Activated naive CD8-positive, alpha-beta T cell treated with anti-CD3 and anti-CD28 coated beads, Interleukin-2, amount 50 U/mL, for 16 hours (primary cell): Measurements from ENCODE around the gene TACC3.
A peak's percentile ranks its signal among the peaks of the same experiment; 100 is the strongest.

Experiments used
- DNase-seq: peaks from one replicate; pipeline ENCODE4 v3.0.0-alpha.2; 2020; ENCODE audit warnings: low read depth, low spot score

Gene TACC3

DNA sequence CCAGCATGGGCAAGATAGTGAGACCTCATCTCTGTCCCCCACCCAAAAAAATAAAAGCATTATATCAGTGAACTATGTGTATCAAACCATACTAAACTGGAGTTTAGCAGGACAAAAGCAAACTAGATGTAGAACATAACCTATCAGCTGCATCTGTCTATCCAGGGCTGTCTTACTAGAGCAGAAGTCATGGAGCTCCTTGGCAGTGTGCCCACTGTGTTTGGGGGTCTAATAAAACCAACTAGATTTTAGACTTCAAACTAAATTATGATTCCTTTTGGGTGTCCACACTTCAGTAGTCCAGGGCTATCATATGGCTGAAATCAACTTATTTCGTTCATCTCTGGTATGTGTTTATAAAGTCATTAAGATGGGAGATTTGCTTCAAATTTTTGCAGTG, 17.5 kb upstream of the TACC3 start:
- no peak for DNase-seq

DNA sequence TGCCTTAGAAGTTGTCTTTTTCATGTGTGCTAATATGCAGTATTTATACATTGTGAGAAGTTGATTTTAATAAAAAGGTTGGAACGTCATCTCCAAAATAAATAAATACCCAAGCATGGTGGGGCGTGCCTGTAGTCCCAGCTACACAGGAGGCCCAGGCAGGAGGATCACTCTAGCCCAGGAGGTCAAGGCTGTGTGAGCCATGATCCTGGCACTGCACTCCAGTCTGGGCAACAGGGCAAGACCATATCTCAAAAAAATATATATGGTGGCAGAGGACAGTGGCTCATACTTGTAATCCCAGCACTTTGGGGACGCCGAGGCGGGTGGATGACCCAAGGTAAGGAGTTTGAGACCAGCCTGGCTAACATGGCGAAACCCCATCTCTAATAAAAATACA, 15.6 kb upstream of the TACC3 start:
- no peak for DNase-seq

DNA sequence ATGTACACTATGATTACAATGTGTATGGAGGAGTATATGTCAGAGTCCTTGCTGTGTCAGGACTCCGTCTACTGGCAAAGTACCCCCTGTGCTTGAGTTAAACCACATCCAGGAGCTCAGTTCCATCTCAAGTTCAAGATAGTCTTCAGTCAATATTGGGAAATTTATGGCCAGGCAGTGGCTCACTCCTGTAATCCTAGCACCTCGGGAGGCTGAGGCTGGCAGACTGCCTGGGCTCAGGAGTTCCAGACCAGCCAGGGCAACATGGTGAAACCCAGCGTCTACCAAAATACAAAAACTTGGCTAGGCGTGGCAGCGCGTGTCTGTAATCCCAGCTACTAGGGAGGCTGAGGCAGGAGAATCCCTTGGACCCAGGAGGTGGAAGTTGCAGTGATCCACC, 15.0 kb upstream of the TACC3 start:
- DNase-seq = no peak

DNA sequence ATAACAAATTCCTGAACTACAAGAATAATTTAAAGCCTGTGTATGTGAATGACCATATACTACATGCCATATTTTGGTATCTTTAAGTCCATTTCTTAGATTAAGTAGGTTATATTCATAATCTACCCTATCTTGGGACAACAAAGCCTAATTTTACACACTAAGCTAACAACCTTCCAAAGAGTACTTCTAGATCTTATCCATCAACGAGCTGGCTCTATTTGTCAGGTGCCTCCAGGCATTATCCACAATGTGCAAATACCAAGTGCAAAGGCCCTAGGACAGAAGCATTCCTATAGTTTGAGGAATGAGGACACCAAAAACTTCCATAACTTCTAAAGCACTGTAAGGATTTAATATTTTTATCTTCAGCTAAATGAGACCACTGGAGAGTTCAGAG, 12.7 kb upstream of the TACC3 start:
- no peak for DNase-seq

DNA sequence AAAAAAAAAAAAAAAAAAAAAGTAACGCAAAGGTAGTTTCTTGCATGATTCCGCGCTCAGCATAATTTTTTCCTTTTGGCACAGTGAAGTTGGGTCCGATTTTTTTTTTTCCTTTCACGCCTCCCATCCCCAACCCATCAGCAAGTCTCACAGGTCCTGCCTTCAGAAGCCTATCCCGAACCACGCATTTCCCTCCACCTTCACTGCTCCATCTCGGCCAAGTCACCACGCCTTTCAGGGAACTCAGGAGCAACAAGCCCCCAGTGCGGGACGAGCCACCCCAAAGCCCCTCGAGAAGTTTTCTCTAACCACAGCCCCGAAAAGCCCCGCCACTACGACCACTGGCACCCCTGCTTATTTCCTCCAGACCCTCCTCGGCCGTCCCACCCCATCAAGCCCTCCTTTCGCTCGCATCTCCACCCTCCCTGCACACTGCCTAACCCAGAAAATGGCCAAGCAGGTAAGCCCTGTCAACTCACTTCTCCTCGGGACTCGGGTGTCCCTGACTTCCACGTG, 10.2 kb upstream of the TACC3 start:
- DNase-seq = no peak

DNA sequence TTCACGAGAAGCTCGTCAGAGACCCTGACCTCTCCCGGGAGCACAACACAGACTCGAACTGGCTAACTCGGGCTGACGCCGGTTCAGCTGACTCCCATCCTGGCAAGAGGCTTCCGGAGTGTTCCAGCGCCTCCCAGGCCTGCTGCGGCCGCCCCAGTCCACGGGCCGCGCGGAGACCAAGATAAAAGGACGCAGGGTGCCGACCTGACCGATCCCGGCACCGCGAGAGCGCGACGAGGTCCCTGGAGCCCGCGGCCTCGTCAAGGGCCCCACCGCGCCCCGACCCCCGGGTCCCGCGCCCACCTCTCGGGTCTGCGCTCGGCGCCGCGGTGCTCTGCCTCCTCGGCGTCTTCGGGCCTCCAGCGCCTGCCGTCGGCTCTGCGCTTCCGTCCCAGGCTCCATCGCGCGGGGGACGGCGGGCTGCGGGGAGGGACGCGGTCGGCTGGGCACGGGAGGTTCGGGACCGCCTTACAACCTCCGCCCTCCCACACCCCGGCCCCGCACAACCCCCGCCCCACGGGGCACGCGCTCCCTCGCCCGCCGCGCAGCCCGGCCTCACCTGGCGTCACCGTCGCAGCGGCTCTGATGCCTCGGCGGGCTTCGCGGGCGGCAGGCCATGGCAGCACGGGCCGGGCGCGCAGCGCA, 9.6 kb upstream of the TACC3 start:
- no peak for DNase-seq

DNA sequence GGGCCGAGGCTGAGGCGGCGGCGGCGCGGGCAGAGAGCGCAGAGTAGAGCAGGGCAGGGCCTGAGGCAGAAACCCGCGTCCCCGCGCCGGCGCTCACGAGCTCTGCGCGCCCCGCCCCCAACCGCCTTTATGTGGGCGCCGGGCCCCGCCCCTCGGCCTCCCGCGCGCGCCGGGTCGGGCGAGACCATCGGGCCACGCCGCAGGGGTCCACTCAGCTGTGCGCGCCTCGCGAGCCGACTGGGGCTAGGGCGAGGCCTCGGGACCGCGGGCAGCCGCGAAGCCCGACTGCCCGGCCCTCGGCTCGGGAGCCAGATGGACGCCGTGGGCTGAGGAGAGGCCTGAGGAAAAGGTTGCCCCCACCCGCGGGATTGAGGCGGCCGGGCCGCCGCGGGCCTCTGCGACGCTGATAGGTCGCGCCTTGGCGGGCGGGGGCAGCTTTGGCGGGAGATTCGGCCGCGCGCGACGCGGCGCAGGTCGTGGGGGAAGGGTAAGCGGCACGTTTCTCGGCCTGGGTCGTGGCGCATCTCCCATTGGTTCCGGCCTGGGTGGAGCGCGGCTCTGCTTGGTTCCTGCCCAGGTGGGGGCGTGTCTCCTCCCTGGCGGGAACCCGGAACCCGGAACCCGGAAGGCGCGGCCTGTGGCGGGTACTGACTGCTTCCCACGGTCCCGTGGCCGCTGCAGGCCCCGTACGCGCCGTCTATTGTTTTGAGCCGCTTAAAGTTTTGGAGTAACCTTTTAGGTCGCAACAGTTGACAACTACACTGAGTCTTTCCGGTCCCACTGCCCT, 8.9 kb upstream of the TACC3 start, which contains the start of gene SLBP:
TSS of gene SLBP (minus strand) at position 104 of the 787 bp plus-strand sequence. CDS start 131 bp downstream, outside the sequence.
- DNase-seq = peak; percentile 99

DNA sequence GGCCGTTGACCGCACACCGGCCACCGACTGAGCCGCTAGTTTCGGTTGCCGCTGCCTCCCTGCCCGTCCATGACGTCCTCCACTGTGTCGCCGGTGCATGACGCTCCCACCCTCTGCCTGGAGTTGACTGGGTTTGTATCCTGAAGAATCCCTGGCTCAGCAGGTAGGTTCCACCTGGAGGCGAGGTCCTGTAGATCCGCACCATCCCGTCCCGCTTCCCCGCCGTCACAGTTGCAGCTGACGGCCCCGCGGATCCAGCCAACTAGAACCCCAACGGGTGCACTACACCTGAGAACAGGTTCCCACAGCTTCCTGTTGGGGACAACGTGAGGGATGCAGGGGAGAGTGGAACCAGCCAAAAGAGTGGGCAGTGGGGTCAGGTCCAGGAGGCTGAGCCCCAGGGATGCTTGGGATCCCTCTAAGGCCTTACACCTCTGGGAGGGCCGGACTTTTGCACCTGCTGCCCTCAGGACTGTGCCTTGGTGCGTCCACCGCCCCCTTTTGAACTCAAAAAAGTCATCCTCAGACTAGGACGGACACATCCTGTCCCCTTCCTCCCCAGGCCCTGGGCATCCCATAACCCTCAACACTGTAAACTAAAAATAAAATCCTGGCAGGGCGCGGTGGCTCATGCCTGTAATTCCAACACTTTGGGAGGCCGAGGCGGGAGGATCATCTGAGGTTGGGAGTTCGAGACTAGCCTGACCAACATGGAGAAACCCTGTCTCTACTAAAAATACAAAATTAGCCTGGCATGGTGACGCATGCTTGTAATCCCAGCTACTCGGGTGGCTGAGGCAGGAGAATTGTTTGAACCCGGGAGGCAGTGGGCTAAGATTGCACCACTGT, 8.1 kb upstream of the TACC3 start:
- no peak for DNase-seq

DNA sequence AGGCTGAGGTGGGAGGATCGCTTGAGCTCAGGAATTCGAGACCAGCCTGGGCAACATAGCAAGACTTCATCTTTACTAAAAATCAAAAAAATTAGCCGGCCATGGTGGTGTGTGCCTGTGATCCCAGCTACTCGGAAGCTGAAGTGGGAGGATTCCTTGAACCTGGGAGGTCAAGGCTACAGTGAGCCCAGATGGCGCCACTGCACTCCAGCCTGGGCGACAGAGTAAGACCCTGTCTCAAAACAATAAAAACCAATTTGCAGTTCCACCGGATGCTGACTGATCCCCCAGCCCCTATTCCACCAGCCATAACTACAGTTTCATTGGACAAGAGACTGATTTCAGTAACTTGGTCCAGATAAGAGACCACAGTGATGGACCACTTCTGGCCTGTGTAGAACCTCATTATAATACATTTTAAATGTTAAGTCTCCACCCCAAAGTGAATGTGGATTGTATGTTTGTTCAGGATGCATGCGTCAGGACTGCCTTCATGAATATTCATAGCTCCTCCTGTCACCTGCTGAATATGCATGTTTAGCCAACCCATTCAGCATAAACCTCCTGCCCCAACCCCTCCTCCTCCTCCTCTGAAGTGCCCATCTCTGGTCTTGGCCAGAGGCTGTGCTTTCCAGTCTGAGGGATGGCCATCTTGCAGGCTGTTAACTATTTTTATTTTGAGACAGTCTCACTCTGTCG, 6.9 kb upstream of the TACC3 start:
- no peak for DNase-seq

DNA sequence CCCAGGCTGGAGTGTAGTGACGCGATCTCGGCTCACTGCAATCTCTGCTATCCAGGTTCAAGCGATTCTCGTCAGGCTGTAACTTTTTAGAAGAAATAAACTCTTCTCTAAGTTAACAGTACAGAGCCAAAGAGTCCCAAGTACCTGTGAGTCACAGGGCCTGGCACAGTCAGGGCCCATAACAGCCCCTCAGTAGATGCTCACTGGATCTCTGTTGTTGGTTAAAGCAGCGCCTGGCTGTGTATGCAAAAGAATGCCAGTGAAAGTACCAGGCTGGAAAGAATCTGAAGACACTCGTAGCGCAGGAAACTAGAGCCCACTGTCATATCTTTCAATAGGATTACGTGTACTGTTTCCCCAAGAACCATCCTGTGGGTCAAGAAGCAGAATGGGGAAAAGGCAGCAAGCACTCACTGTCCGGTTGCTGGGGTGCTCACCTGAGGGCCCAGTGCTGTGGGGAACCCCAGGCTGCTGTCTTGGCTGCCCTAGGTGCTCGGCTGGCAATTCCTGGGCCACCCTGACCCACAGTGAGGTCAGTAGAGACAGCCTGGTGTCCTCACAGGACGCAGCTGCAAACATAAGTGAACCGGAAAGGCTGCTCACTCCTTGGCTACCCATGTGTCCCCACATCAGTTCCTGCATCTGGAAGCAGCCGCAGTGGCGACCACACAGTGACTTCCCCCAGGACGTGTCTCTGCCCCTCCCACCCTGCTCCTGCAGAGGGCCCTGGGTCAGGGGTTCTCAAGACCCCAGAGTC, 6.1 kb upstream of the TACC3 start:
- no peak for DNase-seq

DNA sequence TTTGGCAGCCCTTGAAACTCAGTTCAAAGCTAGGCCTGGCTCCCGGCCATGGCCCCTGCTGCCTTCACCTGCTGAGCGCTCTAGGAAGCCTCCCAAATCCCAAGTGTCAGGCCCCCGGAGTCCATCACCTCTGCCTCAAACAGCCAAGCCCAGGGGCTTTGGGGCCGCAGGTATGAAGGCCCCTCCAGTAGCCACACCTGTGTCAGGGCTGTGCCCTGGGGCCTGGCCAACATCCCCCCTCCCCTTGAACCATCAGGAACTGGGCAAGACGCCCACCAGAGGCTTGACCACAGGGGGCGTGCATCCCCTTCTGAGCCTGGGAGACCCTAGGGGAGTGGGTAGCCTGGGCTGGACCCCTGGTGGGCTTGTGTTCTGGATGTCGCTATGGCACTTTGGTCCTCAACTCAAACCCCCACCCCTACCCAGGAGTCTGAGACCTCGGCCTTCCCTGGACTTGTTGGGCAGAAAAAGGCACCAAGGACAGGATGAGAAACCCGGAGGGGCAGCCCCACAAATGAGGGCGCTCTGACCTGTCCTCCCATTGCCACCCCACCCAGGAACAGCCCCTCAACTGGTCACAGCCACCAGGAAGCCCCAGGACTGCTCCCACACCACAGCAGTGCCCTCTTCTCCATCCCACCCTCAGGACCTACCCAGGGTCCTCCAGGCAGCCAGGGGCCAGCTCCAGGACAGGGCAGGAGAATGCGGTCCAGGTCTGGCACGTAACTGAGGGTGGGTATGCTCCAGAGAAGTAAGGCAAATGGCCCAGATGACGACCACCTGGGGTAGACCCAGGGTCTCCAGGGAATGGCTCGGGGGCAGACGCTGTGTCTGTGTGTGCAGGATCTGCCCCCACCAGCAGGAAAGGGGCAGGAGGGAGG, 5.0 kb upstream of the TACC3 start:
- no peak for DNase-seq

DNA sequence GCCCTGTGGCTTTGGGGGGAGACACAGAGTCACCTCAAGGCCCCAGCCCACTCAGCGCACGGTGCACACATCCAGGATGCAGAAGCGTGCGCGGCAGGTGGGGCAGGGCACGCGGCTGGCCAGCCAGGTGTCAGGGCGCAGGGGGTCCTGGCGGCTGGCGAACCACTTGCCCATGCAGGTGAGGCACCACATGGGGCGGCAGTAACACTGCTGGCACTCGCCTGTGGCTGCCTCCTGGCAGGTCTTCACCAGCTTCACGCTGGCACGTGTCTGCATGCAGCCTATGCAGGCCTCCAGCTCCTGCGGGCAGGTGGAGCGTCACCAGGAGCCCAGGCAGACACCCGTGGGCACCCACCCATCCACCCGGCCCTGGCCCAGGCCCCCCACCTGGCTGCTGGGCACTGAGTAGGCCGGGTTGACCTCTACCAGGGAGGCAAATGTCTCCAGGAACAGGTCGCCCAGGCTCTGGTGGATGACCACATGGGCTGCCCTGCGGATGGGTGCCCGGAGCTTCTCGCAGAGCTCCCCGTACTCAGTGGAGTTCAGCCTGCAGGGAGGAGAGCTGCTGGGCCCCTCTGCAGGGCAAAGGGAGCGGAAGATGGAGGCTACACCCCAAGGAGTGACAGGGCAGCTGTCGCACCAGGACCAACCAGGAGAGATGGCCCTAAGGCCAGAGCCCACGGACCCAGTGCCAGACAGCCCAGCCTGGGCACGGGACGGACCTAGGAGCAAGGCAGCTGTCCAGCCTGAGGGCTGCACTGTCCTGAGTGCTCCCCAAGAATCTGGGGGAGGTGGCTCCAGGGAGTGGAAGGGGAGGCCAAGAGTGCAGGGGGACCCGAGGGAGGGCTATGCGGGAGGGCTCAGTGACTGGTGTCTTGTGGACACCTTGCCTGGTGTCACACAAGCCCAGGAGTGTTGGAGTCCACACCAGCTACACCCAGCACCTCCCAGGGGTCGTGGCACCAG, 3.9 kb upstream of the TACC3 start:
- DNase-seq = no peak

DNA sequence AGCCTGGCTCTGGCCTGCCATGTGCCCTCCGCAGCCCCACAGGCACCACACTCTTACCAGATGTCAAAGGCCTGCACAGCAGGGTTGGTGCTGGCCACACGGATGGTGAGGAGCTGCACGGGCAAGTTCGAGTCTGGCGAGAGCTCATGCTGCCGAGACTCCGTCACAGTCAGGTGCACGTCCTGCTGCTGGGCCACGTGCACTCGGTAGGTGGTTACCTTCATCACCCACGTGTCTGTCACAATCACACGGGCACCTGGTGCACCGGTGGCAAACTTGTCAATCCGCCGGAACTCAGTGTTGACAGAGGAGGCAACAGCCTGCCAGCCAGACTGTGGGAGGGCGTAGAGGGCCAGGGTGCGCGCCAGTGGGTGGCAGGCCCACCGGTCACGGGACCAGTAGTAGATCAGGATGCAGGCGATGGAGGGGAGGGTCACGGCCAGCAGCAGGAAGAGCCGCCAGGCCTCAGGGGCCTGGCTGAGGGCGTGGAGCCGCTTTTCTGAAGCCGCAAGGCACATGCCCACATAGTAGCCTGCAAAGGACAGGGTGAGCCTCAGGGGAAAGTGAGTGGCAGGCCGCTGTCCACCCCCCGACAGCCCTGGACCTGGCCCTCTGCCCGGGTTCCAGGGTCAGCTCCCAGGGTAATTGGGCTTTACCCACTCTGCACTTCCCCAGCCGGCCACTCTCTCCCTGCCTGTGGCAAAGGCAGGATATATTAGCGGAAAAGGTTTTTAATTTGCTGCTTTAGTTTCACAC, 3.0 kb upstream of the TACC3 start:
- no peak for DNase-seq

DNA sequence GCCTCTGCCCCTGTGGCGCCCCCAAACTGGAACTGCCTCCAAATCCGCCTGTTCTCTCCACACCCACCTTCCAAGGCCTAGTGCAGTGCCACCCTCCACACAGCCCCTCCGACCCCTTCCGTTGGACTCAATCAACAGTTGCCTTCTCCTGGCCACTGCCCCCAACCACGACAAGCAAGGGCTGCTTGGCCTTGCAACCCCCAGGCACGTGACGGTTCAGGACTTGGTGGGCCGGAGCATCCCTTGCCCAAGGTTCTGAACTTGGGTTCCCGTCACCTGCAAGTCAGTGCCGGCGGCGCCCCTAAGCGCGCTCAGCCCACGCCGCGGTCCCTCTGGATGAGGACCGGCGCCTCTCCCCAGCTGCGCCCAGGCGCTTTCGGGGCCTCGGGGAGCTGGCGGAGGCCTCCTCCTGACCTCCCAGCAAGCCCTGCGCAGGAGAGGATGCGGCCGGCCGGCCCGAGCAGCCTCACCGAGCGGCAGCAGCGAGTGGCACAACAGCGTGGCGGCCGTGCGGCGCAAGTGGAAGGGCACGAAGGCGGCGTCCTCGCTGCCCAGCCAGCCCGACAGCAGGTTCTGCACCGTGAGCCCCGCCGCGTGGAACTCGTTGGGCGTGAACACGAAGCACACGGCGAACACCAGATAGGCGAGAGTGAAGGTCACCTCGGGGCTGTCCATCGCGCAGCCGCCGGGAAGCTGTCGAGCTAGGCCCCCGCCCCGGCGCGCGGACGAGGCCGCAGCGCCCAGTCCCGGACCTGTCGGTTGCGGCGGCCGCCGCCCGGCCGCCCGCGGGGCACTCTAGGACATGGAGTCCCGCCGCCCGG, 948 bp upstream of the TACC3 start:
- DNase-seq = no peak

DNA sequence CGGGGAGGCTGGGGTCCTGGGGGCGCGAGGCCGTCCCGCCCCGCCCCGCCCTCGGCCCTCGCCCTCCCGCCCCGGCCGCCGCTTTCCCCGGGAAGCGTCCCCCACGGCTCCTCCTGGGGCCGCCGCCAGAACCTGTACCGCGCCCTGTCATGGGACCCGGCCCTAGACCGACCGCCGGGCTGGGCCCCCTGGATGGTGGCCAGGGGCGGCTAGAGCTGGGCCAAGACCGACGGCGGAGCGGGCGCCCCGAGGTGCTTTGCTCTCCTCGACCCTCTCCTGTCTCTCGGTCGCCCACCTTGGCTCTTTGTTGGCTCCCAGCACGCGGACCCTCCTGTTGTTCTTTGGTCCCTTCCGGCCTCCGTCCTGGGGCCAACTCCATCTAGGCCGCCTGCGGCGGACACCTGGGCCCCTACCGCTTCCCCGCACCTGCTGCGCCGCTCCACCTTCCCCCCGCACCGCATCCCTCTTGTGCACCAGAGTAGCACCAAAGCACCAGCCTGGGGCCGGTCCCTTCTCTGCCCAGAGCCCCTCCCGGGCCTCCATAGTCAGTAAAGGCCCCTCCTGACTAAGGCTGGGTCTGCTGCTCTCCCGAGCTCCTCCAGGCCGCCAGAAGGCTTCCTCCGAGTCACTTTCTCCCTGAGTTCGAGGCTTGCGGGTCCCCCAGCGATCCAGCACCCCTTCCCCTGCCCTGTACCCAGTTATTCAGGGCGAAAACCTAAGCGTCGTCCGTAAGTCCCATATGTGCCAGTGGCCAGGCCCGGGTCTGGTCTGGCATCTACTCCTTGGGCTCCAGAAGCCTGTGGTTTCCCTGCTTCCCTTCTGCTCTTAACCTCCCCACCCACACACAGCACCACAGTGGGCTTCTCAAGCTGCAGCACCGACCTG, 587 bp downstream of the TACC3 start:
- no peak for DNase-seq

DNA sequence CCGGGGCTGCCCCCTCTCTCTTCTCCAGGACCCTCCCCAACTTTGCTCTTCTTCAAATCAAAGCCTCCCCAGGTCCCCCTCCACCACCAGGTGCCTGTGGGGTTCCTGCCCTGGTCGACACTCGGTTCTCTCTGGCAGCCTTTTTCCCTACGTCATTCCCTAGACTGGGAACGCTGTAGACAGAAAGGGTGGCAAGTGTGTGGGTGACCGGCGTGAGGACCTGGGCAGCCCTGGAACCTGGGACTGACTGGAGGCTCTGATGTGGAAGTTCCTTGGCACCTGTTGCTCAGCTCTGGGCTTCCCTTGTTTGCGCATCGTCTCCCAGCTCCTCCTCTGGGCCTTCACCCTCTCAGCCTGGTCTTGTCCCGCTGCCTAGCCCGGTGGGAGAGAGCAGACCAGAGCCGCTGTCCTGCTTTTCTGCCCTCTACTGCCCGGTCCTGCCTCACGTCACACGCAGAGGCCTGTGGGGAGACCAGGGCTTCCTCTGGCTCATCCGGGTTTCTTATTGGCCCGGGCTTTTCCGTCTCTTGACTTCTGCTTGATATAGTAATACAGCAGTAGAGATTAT, 1.3 kb downstream of the TACC3 start:
- DNase-seq = no peak
